Heart right ventricle (tissue), 16 donors: ENCODE measurements around the gene SLC25A12. TPM values are rescaled to one million over a fixed set of nuclear protein-coding genes. Genes with fewer than 3 reads are reported as not detected.

Experiments
- ATAC-seq, 8 donors: fragments of 200-7000 bp; cut with Tn5 transposase; one replicate each; pipeline ENCODE4 v1.9.1; 2020; ENCODE audit warnings: mild to moderate bottlenecking in 8 of 8, moderate library complexity in 8 of 8, moderate number of reproducible peaks in 1 of 8
- DNase-seq, 2 donors: peaks; one replicate each; pipeline ENCODE4 v3.0.0-alpha.2; 2020
- H3K27ac ChIP-seq, 10 donors: fragments of 200-600 bp; sonication (generic) in 2 of 10; one replicate each; pipeline versions ENCODE4 v1.5.0 to v1.8.0; 2020 to 2022; ENCODE audit warnings: mild to moderate bottlenecking in 3 of 10
- H3K27me3 ChIP-seq, 7 donors: fragments of 200-600 bp; one replicate each; pipeline ENCODE4 v1.8.0; 2021 to 2022; ENCODE audit warnings: mild to moderate bottlenecking in 2 of 7
- H3K36me3 ChIP-seq, 9 donors: fragments of 200-600 bp; sonication (generic) in 1 of 9; one replicate each; pipeline versions ENCODE4 v1.5.0 to v1.8.0; 2020 to 2022; ENCODE audit warnings: mild to moderate bottlenecking in 2 of 9
- H3K4me1 ChIP-seq, 9 donors: fragments of 200-600 bp; sonication (generic) in 1 of 9; one replicate each; pipeline versions ENCODE4 v1.5.0 to v1.8.0; 2020 to 2022; ENCODE audit warnings: mild to moderate bottlenecking in 4 of 9
- H3K4me3 ChIP-seq, 10 donors: fragments of 200-600 bp; sonication (generic) in 2 of 10; one replicate each; pipeline versions ENCODE4 v1.5.0 to v1.8.0; 2020 to 2022; ENCODE audit warnings: mild to moderate bottlenecking in 7 of 10, moderate library complexity in 2 of 10
- H3K9me3 ChIP-seq, 11 donors: fragments of 200-600 bp in 10 of 11; sonication (generic) in 2 of 11; one replicate each; pipeline versions ENCODE4 v1.5.0 to v1.8.0; 2013 to 2022; ENCODE audit warnings: mild to moderate bottlenecking in 2 of 11, control low read depth in 1 of 11, moderate library complexity in 1 of 11
- WGBS, 2 donors: extraction: QIAGEN DNeasy Blood & Tissue Kit; methylation state at CpG; one replicate each; pipeline ENCODE4 v1.1.7; 2013; ENCODE audit warnings: inconsistent platforms in 1 of 2; 5-methylcytosine and 5-hydroxymethylcytosine counted together
- intact Hi-C, 10 donors: fragments of 100-400 bp; cut with DNase I; formaldehyde crosslinking; loops; one replicate each; pipeline versions ENCODE4 v1.11.1 to v1.14.2; 2022
- polyA plus RNA-seq, 2 donors: library from polyadenylated mRNA; stranded (reverse); fragments of 200-250 nt; gene quantifications; one replicate each; pipeline ENCODE4 v1.2.3, GENCODE V29; 2013
- total RNA-seq, 10 donors: library from RNA; stranded (reverse); fragmentation: NEBNext Ultra II Directional in 3 of 10; extraction: Animal tissue kit (Norgen Biotek cat#: 25700) in 3 of 10; gene quantifications; one replicate each; pipeline versions ENCODE4 v1.2.1 to v1.2.4, GENCODE V29; 2021 to 2023
- TF ChIP-seq, protein P1 (sequence below), 9 donors: fragments of 200-600 bp; sonication (generic) in 2 of 9; IDR thresholded peaks; one replicate each; pipeline versions ENCODE4 v1.5.0 to v1.8.0; 2021 to 2022; ENCODE audit warnings: antibody characterized with exemption in 9 of 9, mild to moderate bottlenecking in 5 of 9, moderate library complexity in 1 of 9
- donor health status: Arrhythmogenic right ventricular cardiomyopathy.
- donor health status: ischemic (EF 13 %, LVEDD 7.1; RV severe dilation, severe dysfunction).
- donor health status: healthy with polysubstance abuse.
- donor health status: DM: no; HTN: yes; CAD: no.
- donor health status: DM: no; HTN: no; CAD: no.
- donor health status: ischemic (EF 25% LVEDD 6.9; RV normal size, moderate dysfunction).
- donor health status: ischemic (EF 25% LVEDD 5.7; RV mildly dilated, moderate dysfunction).
- donor health status: healthy.
- donor health status: DM: yes; HTN: yes; CAD: no.
- donor health status: Ischemic cardiomyopathy.
- donor health status: ischemic (EF 35%, LVEDD 5.7; RV mildly dilated, moderate dysfunction).
- donor health status: nonischemic (EF 11% LVEDD 7.7; RV severe dilation, severe dysfunction).
- donor health status: DM: yes; HTN: yes; CAD: no.
- donor health status: PGD.
- donor health status: ischemic (EF 29% LVEDD 5.4; RV normal size, mild dysfunction).
- donor health status: nonischemic (EF 23%, LVEDD 6.1; RV moderate dilation, normal function).

The SLC25A12 gene
- total and polyA plus RNA-seq, 12 donors: 37.5 to 169 (median 122) TPM

- WGBS, 2 donors: 91 to 95% methylated on average over 5 of the region's 5 CpGs
These were observed 93.4 kb downstream of the SLC25A12 start for GRCh38 chr2:171800639-171801038.

GRCh38 chr2:171798156-171798820 lies 95.8 kb downstream of the SLC25A12 start:
- TF ChIP-seq, protein P1, sequence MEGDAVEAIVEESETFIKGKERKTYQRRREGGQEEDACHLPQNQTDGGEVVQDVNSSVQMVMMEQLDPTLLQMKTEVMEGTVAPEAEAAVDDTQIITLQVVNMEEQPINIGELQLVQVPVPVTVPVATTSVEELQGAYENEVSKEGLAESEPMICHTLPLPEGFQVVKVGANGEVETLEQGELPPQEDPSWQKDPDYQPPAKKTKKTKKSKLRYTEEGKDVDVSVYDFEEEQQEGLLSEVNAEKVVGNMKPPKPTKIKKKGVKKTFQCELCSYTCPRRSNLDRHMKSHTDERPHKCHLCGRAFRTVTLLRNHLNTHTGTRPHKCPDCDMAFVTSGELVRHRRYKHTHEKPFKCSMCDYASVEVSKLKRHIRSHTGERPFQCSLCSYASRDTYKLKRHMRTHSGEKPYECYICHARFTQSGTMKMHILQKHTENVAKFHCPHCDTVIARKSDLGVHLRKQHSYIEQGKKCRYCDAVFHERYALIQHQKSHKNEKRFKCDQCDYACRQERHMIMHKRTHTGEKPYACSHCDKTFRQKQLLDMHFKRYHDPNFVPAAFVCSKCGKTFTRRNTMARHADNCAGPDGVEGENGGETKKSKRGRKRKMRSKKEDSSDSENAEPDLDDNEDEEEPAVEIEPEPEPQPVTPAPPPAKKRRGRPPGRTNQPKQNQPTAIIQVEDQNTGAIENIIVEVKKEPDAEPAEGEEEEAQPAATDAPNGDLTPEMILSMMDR (IDR thresholded peaks at IDR 0.05): no peak
- intact Hi-C loops: no loop called here
- H3K4me3 ChIP-seq: no peak overlapping the region

More at GRCh38 chr2:171800639-171801038, 93.4 kb downstream of the SLC25A12 start:
- Histone ChIP-seq H3K27ac (no peak overlapping the region), H3K4me3 (no peak overlapping the region), H3K36me3 (peaks cover 0 to 81% (median 8%) of the 10 kb centered on the region in 9 donors), H3K9me3 (no peaks in the 10 kb centered on the region), H3K27me3 (no peaks in the 10 kb centered on the region), H3K4me1 (peaks cover 0 to 12% (median 0%) of the 10 kb centered on the region in 9 donors)
- ATAC-seq (no peak), DNase-seq (no peak)
- TF ChIP-seq, protein P1 (IDR thresholded peaks at IDR 0.05): no peak
- intact Hi-C loops: no loop called here

DNA sequence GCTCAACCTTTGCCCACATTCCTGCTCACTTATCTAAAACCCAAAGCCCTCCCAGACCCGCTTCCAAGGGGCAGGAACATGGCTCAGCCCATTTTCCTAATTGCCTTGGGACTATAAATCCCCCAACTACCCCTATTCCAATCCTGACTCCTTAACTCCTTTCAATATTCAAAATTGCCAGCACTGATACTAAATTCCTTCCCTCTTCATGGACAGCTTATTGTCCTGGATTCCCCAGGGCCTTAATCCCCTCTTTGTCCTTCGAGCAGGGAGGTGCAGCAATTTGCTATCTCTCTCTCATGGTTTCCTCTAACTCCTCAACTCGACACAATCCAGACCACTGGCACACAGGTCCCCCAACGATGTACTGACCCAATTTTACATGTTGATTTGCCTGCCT lies 99.1 kb downstream of the SLC25A12 start:
- intact Hi-C loops: no loop called here
- WGBS, 2 donors: 31 to 42% methylated on average over 4 of the region's 4 CpGs
- Histone ChIP-seq H3K4me3 (no peak overlapping the region), H3K9me3 (no peaks in the 10 kb centered on the region), H3K27me3 (no peaks in the 10 kb centered on the region), H3K27ac (no peak overlapping the region), H3K4me1 (peaks cover 0 to 12% (median 5%) of the 10 kb centered on the region in 9 donors), H3K36me3 (peaks cover 0 to 81% (median 26%) of the 10 kb centered on the region in 9 donors)
- TF ChIP-seq, protein P1 (IDR thresholded peaks at IDR 0.05): no peak
- DNase-seq (no peak), ATAC-seq (no peak)

More at GRCh38 chr2:171798156-171798820, 95.8 kb downstream of the SLC25A12 start:
- Histone ChIP-seq H3K36me3 (peaks cover 0 to 67% (median 7%) of the 10 kb centered on the region in 9 donors), H3K27me3 (no peaks in the 10 kb centered on the region), H3K9me3 (no peaks in the 10 kb centered on the region), H3K27ac (no peak overlapping the region), H3K4me1 (peaks cover 0 to 12% (median 5%) of the 10 kb centered on the region in 9 donors)
- DNase-seq: no peak
- no peak for ATAC-seq
- 86 to 88% methylated on average over 6 of the region's 6 CpGs for WGBS, 2 donors

GRCh38 chr2:171793691-171794678 lies 100.1 kb downstream of the SLC25A12 start:
- ATAC-seq (no peak), DNase-seq (no peak)
- WGBS, 2 donors: 72 to 74% methylated on average over 6 of the region's 6 CpGs
- no peak overlapping the region for H3K4me3 ChIP-seq
- no peak overlapping the region for H3K27ac ChIP-seq
- H3K9me3 ChIP-seq: no peaks in the 10 kb centered on the region
- H3K4me1 ChIP-seq: peaks cover 0 to 12% (median 5%) of the 10 kb centered on the region in 9 donors
- intact Hi-C loops: no loop called here
- no peaks in the 10 kb centered on the region for H3K27me3 ChIP-seq
- H3K36me3 ChIP-seq: peaks cover 0 to 81% (median 30%) of the 10 kb centered on the region in 9 donors
- TF ChIP-seq, protein P1 (IDR thresholded peaks at IDR 0.05): no peak
